Colonic mucosa (tissue), 4 donors: Measurements from ENCODE around the gene CARF. TPM values are rescaled to one million over a fixed set of nuclear protein-coding genes. Genes with fewer than 3 reads are reported as not detected.

ENCODE experiments used
- DNase-seq: peaks from one replicate; pipeline ENCODE4 v3.0.0-alpha.2; 2020
- H3K27ac ChIP-seq: fragments of 200-600 bp; one replicate; pipeline ENCODE4 v1.8.0; 2021
- H3K27me3 ChIP-seq: fragments of 200-600 bp; one replicate; pipeline ENCODE4 v1.8.0; 2021
- H3K36me3 ChIP-seq: fragments of 200-600 bp; one replicate; pipeline ENCODE4 v1.8.0; 2021
- H3K4me1 ChIP-seq: fragments of 200-600 bp; one replicate; pipeline ENCODE4 v1.8.0; 2021; ENCODE audit warnings: mild to moderate bottlenecking
- H3K4me3 ChIP-seq: fragments of 200-600 bp; one replicate; pipeline ENCODE4 v1.8.0; 2021
- H3K9ac ChIP-seq, 2 donors: one replicate each; pipeline ENCODE4 v1.7.0; 2013; ENCODE audit warnings: control low read depth in 2 of 2, low read depth in 2 of 2, low read length in 2 of 2
- H3K9me3 ChIP-seq: fragments of 200-600 bp; one replicate; pipeline ENCODE4 v1.8.0; 2021
- CTCF ChIP-seq: fragments of 200-600 bp; IDR thresholded peaks from one replicate; pipeline ENCODE4 v1.8.0; 2022; ENCODE audit warnings: antibody characterized with exemption, mild to moderate bottlenecking
- intact Hi-C: fragments of 100-400 bp; cut with DNase I; formaldehyde crosslinking; loops from one replicate; pipeline ENCODE4 v1.14.1; 2022
- total RNA-seq, 2 donors: library from RNA; stranded (reverse); fragmentation: NEBNext Ultra II Directional in 1 of 2; extraction: Animal tissue kit (Norgen Biotek cat#: 25700) in 1 of 2; gene quantifications; one replicate each; pipeline ENCODE4 v1.2.1, GENCODE V29; 2021
- donor health status: healthy.
- donor health status: DM: no; HTN: no; CAD: no.
- donor health status: DM: no; HTN: no; CAD: no.

CARF gene
- total RNA-seq: 1 to 10 TPM; 3.8 to 5.1 TPM

DNA sequence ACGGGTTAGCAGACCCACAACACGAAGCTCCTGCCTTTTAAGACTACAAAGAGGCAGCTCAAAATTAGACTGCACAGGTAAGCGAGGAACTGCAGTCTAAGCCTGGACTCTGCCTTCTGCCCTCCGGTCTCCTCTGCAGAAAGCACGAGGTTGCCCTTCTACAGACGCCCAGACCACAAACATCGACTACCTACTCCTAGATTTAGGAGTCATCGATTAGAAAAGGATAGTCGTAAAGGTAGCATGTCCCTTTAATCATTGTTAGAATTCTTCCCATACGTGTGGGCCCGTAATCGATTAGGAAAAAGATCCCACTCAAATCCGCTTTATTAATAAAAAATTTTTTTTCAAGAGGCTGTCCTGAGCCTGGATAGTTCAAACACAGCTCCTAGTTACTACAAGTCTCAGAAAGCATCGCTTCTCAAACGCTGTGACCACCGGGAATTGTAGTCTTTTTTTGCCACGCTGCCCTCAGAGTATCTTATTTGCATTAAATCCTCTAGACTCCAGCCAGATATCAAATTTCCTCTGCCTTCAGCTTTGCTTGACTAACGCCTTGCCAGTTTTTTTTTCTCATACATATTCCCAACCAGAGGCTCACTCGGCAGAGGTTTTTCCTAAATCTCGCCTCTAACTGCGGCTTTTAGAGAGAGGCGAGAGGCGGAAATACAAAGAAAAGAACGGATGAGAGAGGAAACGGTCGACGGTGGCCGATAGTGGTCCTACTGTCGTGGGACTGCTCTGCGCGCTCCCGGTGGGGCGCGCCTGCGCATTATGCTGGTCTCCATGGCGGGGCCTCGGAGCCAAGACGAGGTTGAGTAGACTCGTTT lies at the start of gene CARF, which contains the start of gene WDR12:
TSS of gene CARF (plus strand) at position 764 of the 830 bp plus-strand sequence. CDS start 29,628 bp downstream, outside the sequence.
TSS of gene WDR12 (minus strand) at position 162 of the 830 bp plus-strand sequence. CDS start 197 bp downstream, outside the sequence.
- Histone ChIP-seq H3K27ac (peak within 1 kb of the TSS; percentile 98), H3K4me1 (no peaks in the 10 kb centered on the region), H3K9ac (peak within 1 kb of the TSS; percentile 68 to 70), H3K9me3 (no peaks in the 10 kb centered on the region), H3K27me3 (no peaks in the 10 kb centered on the region), H3K4me3 (peak within 1 kb of the TSS; percentile 72), H3K36me3 (no peaks in the 10 kb centered on the region)
- TF ChIP-seq CTCF: no peak
- intact Hi-C loops: no loop called here
- DNase-seq: peak; percentile 96

GRCh38 chr2:202870431-202871299 lies 41.4 kb upstream of the CARF start:
- H3K9ac ChIP-seq: peak overlapping the region; percentile 68 to 74
- H3K36me3 ChIP-seq: no peaks in the 10 kb centered on the region
- no peaks in the 10 kb centered on the region for H3K27me3 ChIP-seq
- peak overlapping the region; percentile 4 for H3K27ac ChIP-seq
- H3K4me1 ChIP-seq: no peaks in the 10 kb centered on the region
- intact Hi-C loops: loop anchor here (10.0 kb wide), 1 partner anchor 286 kb away; no protein-coding TSS in a partner anchor
- peak; percentile 34 for TF ChIP-seq CTCF
- H3K9me3 ChIP-seq: no peaks in the 10 kb centered on the region
- H3K4me3 ChIP-seq: peak overlapping the region; percentile 71
- DNase-seq: peak; percentile 65

GRCh38 chr2:202871300-202872141 lies 40.6 kb upstream of the CARF start, which contains the start of gene ICA1L:
Gene ICA1L (minus strand): TSS chr2:202871766. CDS start chr2:202829009, 42,757 bp downstream.
- intact Hi-C loops: loop anchor here (10.0 kb wide), 1 partner anchor 287 kb away; no protein-coding TSS in a partner anchor
- TF ChIP-seq CTCF: no peak
- peak within 1 kb of the TSS; percentile 68 to 74 for H3K9ac ChIP-seq
- peak; percentile 59 for DNase-seq
- no peaks in the 10 kb centered on the region for H3K9me3 ChIP-seq
- no peaks in the 10 kb centered on the region for H3K4me1 ChIP-seq
- H3K27ac ChIP-seq: peak within 1 kb of the TSS; percentile 4
- H3K27me3 ChIP-seq: no peaks in the 10 kb centered on the region
- H3K4me3 ChIP-seq: peak within 1 kb of the TSS; percentile 71
- H3K36me3 ChIP-seq: no peaks in the 10 kb centered on the region

DNA sequence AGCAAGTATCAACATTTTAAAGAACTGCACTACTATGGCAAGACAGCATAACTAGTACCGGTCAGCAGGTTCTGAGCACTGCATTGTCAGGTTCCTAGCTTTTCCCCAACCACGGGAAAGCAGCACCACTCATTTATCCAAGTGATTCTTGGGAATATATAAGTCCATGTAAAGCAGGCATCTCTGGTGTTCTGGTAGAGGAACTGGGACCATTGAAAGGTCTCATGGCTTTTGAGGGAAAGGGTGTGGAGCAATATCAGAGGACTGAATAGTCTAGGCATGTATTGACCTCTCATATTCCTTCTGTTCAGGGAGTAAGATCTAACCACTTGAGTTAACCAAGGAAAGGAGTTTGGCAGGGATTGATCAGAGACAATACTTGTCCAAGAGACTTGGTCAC lies 34.4 kb upstream of the CARF start:
- intact Hi-C loops: loop anchor here (10.0 kb wide), 1 partner anchor 293 kb away; no protein-coding TSS in a partner anchor

More for the DNA sequence above, 34.4 kb upstream of the CARF start:
- H3K4me1 ChIP-seq: no peaks in the 10 kb centered on the region
- DNase-seq: no peak
- no peak overlapping the region for H3K4me3 ChIP-seq
- no peaks in the 10 kb centered on the region for H3K9me3 ChIP-seq
- H3K36me3 ChIP-seq: no peaks in the 10 kb centered on the region
- no peak overlapping the region for H3K9ac ChIP-seq
- H3K27ac ChIP-seq: no peak overlapping the region
- no peaks in the 10 kb centered on the region for H3K27me3 ChIP-seq
- TF ChIP-seq CTCF: no peak
